Heart right ventricle (tissue), 16 donors: ENCODE data around the gene CDKN2A. TPM values are rescaled to one million over a fixed set of nuclear protein-coding genes. Genes with fewer than 3 reads are reported as not detected.
A peak's percentile ranks its signal among the peaks of the same experiment; 100 is the strongest.

Experiments used
- ATAC-seq, 8 donors: fragments of 200-7000 bp; cut with Tn5 transposase; one replicate each; pipeline ENCODE4 v1.9.1; 2020; ENCODE audit warnings: mild to moderate bottlenecking in 8 of 8, moderate library complexity in 8 of 8, moderate number of reproducible peaks in 1 of 8
- DNase-seq, 2 donors: peaks; one replicate each; pipeline ENCODE4 v3.0.0-alpha.2; 2020
- H3K27ac ChIP-seq, 10 donors: fragments of 200-600 bp; sonication (generic) in 2 of 10; one replicate each; pipeline versions ENCODE4 v1.5.0 to v1.8.0; 2020 to 2022; ENCODE audit warnings: mild to moderate bottlenecking in 3 of 10
- H3K27me3 ChIP-seq, 7 donors: fragments of 200-600 bp; one replicate each; pipeline ENCODE4 v1.8.0; 2021 to 2022; ENCODE audit warnings: mild to moderate bottlenecking in 2 of 7
- H3K36me3 ChIP-seq, 9 donors: fragments of 200-600 bp; sonication (generic) in 1 of 9; one replicate each; pipeline versions ENCODE4 v1.5.0 to v1.8.0; 2020 to 2022; ENCODE audit warnings: mild to moderate bottlenecking in 2 of 9
- H3K4me1 ChIP-seq, 9 donors: fragments of 200-600 bp; sonication (generic) in 1 of 9; one replicate each; pipeline versions ENCODE4 v1.5.0 to v1.8.0; 2020 to 2022; ENCODE audit warnings: mild to moderate bottlenecking in 4 of 9
- H3K4me3 ChIP-seq, 10 donors: fragments of 200-600 bp; sonication (generic) in 2 of 10; one replicate each; pipeline versions ENCODE4 v1.5.0 to v1.8.0; 2020 to 2022; ENCODE audit warnings: mild to moderate bottlenecking in 7 of 10, moderate library complexity in 2 of 10
- H3K9me3 ChIP-seq, 11 donors: fragments of 200-600 bp in 10 of 11; sonication (generic) in 2 of 11; one replicate each; pipeline versions ENCODE4 v1.5.0 to v1.8.0; 2013 to 2022; ENCODE audit warnings: mild to moderate bottlenecking in 2 of 11, control low read depth in 1 of 11, moderate library complexity in 1 of 11
- CTCF ChIP-seq, 9 donors: fragments of 200-600 bp; sonication (generic) in 2 of 9; IDR thresholded peaks; one replicate each; pipeline versions ENCODE4 v1.5.0 to v1.8.0; 2021 to 2022; ENCODE audit warnings: antibody characterized with exemption in 9 of 9, mild to moderate bottlenecking in 5 of 9, moderate library complexity in 1 of 9
- WGBS, 2 donors: extraction: QIAGEN DNeasy Blood & Tissue Kit; methylation state at CpG; one replicate each; pipeline ENCODE4 v1.1.7; 2013; ENCODE audit warnings: inconsistent platforms in 1 of 2; 5-methylcytosine and 5-hydroxymethylcytosine counted together
- intact Hi-C, 10 donors: fragments of 100-400 bp; cut with DNase I; formaldehyde crosslinking; loops; one replicate each; pipeline versions ENCODE4 v1.11.1 to v1.14.2; 2022
- polyA plus RNA-seq, 2 donors: library from polyadenylated mRNA; stranded (reverse); fragments of 200-250 nt; gene quantifications; one replicate each; pipeline ENCODE4 v1.2.3, GENCODE V29; 2013
- total RNA-seq, 10 donors: library from RNA; stranded (reverse); fragmentation: NEBNext Ultra II Directional in 3 of 10; extraction: Animal tissue kit (Norgen Biotek cat#: 25700) in 3 of 10; gene quantifications; one replicate each; pipeline versions ENCODE4 v1.2.1 to v1.2.4, GENCODE V29; 2021 to 2023
- donor health status: Arrhythmogenic right ventricular cardiomyopathy.
- donor health status: ischemic (EF 13 %, LVEDD 7.1; RV severe dilation, severe dysfunction).
- donor health status: healthy with polysubstance abuse.
- donor health status: DM: no; HTN: yes; CAD: no.
- donor health status: DM: no; HTN: no; CAD: no.
- donor health status: ischemic (EF 25% LVEDD 6.9; RV normal size, moderate dysfunction).
- donor health status: ischemic (EF 25% LVEDD 5.7; RV mildly dilated, moderate dysfunction).
- donor health status: healthy.
- donor health status: DM: yes; HTN: yes; CAD: no.
- donor health status: Ischemic cardiomyopathy.
- donor health status: ischemic (EF 35%, LVEDD 5.7; RV mildly dilated, moderate dysfunction).
- donor health status: nonischemic (EF 11% LVEDD 7.7; RV severe dilation, severe dysfunction).
- donor health status: DM: yes; HTN: yes; CAD: no.
- donor health status: PGD.
- donor health status: ischemic (EF 29% LVEDD 5.4; RV normal size, mild dysfunction).
- donor health status: nonischemic (EF 23%, LVEDD 6.1; RV moderate dilation, normal function).

CDKN2A gene
- total and polyA plus RNA-seq, 12 donors, result 0.03 to 1.9 (median 0.48) TPM; not detected in 5

GRCh38 chr9:21995006-21995665, 944 bp upstream of the CDKN2A start:
- peak overlapping the region; percentile 54 to 98 (median 89) for H3K4me3 ChIP-seq
- intact Hi-C loops, result loop anchor here in 1 of 10 donors (10.0 kb wide), 1 partner anchor 190 kb away; the partner anchor contains the start of gene MTAP
- 1% methylated on average over 56 of the region's 56 CpGs for WGBS, 2 donors
- H3K36me3 ChIP-seq, result no peaks in the 10 kb centered on the region
- H3K27ac ChIP-seq, result peak overlapping the region in 9 of 10 donors; percentile 59 to 98 (median 75)
- peaks cover 0 to 19% (median 5%) of the 10 kb centered on the region in 9 donors for H3K4me1 ChIP-seq
- no peak for TF ChIP-seq CTCF (IDR thresholded peaks at IDR 0.05)
- ATAC-seq (peak; percentile 78 to 93 (median 88)), DNase-seq (peak; percentile 65 to 69)
- H3K9me3 ChIP-seq, result no peaks in the 10 kb centered on the region
- peaks cover 0 to 55% (median 38%) of the 10 kb centered on the region in 7 donors for H3K27me3 ChIP-seq

- Histone ChIP-seq H3K27ac (peak within 1 kb of the TSS in 9 of 10 donors; percentile 59 to 98 (median 75)), H3K4me3 (peak within 1 kb of the TSS; percentile 54 to 98 (median 89))
- ATAC-seq, result peak; percentile 53 to 84 (median 72)
Measured at GRCh38 chr9:21994556-21995005, 389 bp upstream of the CDKN2A start, which contains the start of gene CDKN2B-AS1. CDKN2B-AS1 (plus strand) TSS chr9:21994791.

GRCh38 chr9:21993007-21993406, 1.2 kb downstream of the CDKN2A start:
- Histone ChIP-seq H3K4me1 (peaks cover 0 to 19% (median 5%) of the 10 kb centered on the region in 9 donors), H3K4me3 (peak overlapping the region in 1 of 10 donors; percentile 96), H3K27ac (no peak overlapping the region), H3K27me3 (peaks cover 0 to 74% (median 60%) of the 10 kb centered on the region in 7 donors), H3K36me3 (no peaks in the 10 kb centered on the region), H3K9me3 (no peaks in the 10 kb centered on the region)
- 98% methylated on average over 4 of the region's 4 CpGs for WGBS, 2 donors
- no peak for ATAC-seq
- no peak for TF ChIP-seq CTCF (IDR thresholded peaks at IDR 0.05)
- intact Hi-C loops, result loop anchor here in 1 of 10 donors (10.0 kb wide), 1 partner anchor 188 kb away; the partner anchor contains the start of gene MTAP
- DNase-seq, result no peak

More at GRCh38 chr9:21994556-21995005, 389 bp upstream of the CDKN2A start, which contains the start of gene CDKN2B-AS1:
- DNase-seq, result peak in 1 of 2 donors; percentile 43
- Histone ChIP-seq H3K27me3 (peaks cover 0 to 61% (median 44%) of the 10 kb centered on the region in 7 donors), H3K4me1 (peaks cover 0 to 19% (median 5%) of the 10 kb centered on the region in 9 donors), H3K9me3 (no peaks in the 10 kb centered on the region), H3K36me3 (no peaks in the 10 kb centered on the region)
- peak in 1 of 9 donors; percentile 26 for TF ChIP-seq CTCF (IDR thresholded peaks at IDR 0.05)
- intact Hi-C loops, result loop anchor here in 1 of 10 donors (10.0 kb wide), 1 partner anchor 190 kb away; the partner anchor contains the start of gene MTAP
- WGBS, 2 donors, result 0 to 1% methylated on average over 25 to 43 of the region's 43 CpGs

GRCh38 chr9:21991072-21991959, 2.9 kb downstream of the CDKN2A start:
- Histone ChIP-seq H3K36me3 (no peaks in the 10 kb centered on the region), H3K27ac (no peak overlapping the region), H3K4me3 (no peak overlapping the region), H3K4me1 (peaks cover 0 to 24% (median 5%) of the 10 kb centered on the region in 9 donors), H3K9me3 (no peaks in the 10 kb centered on the region), H3K27me3 (peaks cover 0 to 87% (median 74%) of the 10 kb centered on the region in 7 donors)
- WGBS, 2 donors, result 86 to 91% methylated on average over 5 of the region's 5 CpGs
- intact Hi-C loops, result loop anchor here in 1 of 10 donors (10.0 kb wide), 1 partner anchor 187 kb away; the partner anchor contains the start of gene MTAP
- TF ChIP-seq CTCF (IDR thresholded peaks at IDR 0.05), result no peak
- DNase-seq (no peak), ATAC-seq (no peak)
